HG03108 (cell line): ENCODE results near the gene ZBTB39.
"Not testable (repeated sequence)": the region's sequence is repeated elsewhere in the genome, so short reads cannot be mapped to it uniquely, and the experiment has no call there.

Experiments
- ATAC-seq: cut with Tn5 transposase; IDR thresholded peaks from one replicate; pipeline ENCODE4 v1.9.1; 2021; ENCODE audit warnings: moderate library complexity; ENCODE audit not compliant: unreplicated experiment

ZBTB39 gene

DNA sequence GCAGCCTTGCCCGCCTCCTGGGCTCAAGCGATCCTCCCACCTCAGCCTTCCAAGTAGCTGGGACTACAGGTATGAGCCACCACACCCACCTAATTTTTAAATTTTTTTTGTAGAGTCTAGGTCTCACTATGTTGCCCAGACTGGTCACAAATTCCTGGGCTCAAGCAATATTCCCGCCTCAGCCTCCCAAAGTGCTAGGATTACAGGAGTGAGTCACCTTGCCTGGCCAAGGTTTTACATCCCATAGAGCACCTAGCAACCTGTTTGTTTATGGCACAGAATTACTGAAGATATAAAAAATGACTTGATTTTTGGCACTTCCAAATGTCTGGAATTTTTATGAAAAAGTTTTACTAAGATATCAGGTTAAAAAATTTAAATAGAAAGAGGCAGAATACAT is 27.1 kb upstream of the ZBTB39 start:
- ATAC-seq: no peak

DNA sequence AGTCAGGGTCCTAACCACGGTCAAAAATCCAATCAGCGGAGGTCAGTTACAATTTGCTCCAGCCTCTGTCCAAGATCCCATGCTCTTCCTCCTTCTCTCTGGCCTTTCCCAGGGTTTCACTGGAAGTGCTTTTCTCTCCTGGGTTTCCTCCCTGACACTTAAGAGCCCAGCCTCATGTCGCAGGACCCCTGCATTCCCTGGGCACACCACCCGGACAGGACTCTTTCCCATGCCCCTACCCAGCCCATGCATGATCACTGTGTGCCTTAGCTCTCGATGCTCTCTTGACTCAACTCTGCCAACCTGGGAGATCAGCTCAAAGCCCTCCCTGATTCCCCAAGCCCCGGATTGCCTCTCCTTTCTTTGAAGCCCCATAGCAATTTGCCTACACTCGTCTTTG is 25.4 kb upstream of the ZBTB39 start:
- ATAC-seq: no peak

DNA sequence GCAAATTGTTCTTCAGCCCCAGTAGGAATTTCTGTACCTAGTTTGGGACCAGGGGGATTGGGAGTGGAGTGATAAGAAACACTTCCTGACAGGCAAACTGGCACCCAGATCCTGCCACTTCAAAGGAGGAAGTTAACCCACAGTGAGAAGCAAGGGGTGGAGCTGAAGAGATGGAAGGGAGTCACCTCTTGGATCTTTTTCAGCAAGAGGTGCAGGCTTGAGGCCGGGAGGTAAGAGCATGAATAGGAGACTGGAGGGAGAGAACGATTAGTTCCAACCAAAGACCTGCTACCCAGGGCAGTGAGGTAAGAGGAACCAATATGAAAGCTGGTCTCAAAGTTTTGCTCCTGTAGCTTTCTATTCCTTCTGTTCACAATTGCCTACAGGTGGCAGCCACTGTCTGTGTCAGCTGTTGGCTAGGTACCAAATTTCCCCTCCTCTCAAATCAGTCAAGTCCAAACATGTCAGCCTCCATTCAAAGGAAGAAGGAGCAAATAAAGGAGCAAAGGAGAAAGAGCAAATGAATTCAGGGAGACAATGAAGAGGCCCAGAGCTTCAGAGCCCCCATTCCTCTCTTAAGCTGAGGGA is 24.9 kb upstream of the ZBTB39 start:
- no peak for ATAC-seq

DNA sequence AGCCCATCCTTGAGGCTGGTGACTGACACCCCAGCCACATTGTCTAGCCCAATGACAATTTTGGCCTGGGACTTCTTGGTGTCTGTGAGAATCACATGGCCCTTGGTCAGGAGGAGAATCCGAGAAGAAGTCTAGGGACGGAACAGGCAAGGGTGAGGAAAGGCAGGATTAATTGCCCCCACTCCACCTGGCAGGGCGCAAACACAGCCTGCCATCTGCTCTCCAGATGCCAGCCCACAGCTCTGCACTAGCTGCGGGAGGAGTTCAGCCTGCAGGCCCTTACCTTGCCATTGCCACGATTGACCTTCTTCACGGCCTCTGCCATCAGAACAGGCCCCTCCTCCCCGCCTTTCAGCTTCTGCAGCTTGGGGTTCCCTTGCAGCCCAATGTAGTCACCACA is 23.1 kb upstream of the ZBTB39 start:
- no peak for ATAC-seq

DNA sequence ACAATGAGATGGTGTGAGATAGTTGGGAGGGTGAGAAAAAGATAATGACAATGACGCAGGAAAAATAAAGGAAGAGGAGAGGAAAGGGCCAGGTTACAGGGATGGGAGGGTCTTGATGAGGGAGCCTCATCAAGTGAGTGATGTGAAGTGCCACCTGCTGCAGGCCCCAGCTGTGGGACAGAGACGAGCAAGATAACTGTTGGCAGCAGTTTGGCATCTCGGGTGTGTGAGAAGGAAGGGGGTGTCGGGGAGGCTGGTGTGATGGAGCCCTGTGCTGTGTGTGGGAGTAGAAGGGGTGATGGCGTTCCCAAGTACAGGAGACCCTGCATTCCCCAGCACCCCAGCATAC is 21.4 kb upstream of the ZBTB39 start:
- no peak for ATAC-seq

DNA sequence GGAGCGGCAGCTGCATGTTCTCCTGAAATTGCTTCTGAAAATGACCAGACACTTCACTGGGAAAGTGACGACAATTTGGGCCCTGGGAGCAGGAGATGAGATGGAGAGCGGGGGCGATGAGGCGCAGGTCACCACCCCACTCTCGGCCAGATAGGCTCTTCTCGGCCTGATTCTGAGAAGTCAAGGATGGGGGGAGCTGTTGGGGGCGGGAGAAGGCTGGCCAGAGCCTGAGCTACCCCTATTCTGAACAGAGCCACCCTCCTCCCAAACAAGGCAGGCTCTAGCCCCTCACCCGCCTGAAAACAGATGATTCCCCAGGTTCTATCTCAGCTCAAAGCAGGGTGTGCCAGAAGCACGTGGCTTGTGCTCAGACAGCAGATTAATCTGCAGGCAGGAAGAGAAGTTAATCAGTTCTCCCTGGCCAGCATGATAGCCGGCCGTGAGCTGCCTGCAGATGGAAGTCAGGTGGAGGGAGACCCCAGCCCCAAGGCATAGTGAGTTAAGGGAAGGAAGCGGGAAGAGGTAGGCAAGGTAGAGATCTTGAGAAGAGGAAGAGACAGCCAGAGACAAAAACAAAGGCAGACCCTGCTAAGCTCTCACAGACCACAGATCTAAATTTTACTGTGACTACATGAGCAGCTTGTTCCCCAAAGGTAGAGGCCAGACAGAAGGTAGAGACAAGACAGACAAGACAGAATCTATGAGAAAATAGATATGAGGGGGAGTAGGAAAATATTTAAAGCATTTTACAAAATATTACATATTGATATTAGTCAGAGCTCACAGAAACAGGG is 20.9 kb upstream of the ZBTB39 start:
- no peak for ATAC-seq

DNA sequence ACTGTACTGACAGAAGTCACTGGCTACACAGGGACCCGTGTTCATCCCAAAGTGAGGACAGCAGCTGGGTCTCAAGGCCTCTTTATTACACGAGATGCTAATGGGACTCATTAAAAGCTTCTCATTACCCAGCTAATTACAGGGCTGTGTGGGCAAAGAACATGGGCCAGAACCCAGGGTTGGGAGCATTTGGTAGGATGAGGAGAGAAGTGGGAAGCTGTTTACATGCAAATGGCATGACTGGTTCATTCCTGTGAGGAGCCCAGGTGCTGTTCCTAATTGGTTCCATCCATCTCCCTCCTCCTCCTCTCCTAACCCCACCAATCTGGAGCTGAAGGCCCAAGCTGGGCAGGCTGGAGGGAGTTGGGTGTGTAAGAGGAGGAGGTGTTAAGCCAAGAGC is 18.9 kb upstream of the ZBTB39 start:
- ATAC-seq: no peak

DNA sequence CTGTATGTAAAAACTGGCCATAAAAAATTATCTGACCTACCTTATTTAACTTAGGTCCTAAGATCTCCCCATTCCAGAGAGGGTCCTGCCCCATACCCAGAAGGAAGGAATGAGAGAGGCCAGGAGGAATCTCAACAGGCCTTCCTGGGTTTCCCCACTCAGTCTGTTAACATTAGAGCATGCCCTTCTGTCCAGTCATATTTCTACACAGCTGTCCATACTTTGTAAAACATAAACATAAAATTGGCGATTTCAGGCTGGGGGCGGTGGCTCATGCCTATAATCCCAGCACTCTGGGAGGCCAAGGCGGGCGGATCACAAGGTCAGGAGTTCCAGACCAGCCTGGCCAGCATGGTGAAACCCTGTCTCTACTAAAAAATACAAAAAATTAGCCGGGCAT is 16.0 kb upstream of the ZBTB39 start:
- not testable (repeated sequence) for ATAC-seq

DNA sequence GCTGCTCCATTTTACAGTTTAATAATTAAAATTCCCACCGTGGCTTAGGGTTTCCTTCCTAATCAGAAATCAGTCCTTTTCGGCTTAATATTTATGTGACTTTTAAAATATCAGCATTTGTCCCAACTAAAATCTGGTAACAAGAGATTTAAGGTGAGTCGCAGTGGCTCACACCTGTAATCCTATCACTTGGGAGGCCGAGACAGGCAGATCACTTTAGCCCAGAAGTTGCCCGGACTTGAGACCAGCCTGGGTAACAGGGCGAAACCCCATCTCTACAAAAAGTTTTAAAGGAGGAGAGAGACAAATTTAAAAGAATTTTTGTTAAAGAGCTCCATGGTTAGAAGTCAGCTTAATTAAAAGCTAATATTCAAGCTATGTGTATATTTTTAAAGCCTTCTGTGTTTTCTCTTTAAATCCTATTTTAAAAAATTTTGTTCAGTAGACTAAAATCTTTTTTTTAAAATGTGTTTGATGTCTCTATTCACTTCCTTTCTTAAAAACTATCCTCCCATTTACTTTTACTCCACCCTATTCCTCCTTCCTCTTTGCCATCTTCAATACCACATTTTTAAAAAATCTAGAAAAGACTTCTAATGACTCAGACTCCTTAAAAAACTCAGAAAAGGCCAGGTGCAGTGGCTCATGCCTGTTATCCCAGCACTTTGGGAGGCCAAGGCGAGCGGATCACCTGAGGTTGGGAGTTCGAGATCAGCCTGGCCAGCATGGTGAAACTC is 13.8 kb upstream of the ZBTB39 start:
- no peak for ATAC-seq

DNA sequence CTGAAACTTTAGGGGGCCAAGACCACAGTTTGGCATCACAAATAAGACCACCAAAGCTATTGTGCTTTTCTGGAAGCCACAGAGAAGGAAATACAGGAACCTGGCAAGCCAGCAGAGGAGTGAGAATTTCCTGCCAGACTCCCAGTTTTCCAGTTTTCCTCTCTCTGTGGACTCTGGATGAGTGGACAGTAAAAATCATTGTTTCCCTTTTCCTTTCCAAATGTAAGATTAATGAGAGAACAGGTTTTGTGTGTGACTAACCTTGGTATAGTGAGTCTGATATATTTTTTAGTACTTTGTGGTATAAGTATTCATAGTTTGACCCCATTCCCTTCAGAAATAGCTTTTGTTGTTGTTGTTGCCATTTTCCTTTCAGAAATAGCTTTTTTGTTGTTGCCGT is 12.6 kb upstream of the ZBTB39 start:
- no peak for ATAC-seq

DNA sequence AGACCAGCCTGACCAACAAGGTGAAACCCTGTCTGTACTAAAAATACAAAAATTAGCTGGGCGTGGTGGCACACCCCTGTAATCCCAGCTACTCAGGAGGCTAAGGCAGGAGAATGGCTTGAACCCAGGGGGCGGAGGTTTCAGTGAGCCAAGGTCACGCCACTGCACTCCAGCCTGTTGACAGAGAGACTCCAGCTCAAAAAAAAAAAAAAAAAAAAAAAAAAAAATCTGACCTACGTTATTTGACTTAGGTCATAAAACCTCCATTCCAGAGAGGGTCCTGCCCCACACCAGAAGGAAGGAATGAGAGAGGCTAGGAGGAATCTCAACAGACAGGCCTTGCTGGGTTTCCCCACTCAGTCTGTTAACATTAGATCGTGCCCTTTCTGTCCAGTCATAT is 12.0 kb upstream of the ZBTB39 start:
- ATAC-seq: not testable (repeated sequence)

DNA sequence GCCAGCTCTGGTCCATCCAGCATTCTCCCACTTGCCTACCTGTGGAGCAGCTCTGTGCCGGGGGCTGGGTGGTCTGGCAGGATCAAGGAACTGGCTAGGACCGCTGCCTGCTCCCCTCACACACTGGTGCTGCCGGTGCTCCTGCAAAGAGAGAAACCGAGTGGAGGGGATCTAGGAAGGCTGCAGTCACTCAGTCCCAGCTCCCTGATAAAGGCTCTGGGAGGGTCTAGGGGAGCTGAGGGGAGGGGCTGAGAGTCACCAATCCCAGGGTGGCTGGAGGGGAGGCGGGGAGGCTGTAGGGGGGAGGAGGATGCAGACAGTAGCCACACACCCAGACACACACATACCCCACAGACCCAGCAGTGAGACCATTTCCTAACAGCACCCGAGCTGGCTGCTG is 10.0 kb upstream of the ZBTB39 start, which contains the start of gene TAC3:
TAC3 (minus strand) TSS at position 182 of the 400 bp plus-strand sequence. CDS start 732 bp downstream, outside the sequence.
- no peak for ATAC-seq

DNA sequence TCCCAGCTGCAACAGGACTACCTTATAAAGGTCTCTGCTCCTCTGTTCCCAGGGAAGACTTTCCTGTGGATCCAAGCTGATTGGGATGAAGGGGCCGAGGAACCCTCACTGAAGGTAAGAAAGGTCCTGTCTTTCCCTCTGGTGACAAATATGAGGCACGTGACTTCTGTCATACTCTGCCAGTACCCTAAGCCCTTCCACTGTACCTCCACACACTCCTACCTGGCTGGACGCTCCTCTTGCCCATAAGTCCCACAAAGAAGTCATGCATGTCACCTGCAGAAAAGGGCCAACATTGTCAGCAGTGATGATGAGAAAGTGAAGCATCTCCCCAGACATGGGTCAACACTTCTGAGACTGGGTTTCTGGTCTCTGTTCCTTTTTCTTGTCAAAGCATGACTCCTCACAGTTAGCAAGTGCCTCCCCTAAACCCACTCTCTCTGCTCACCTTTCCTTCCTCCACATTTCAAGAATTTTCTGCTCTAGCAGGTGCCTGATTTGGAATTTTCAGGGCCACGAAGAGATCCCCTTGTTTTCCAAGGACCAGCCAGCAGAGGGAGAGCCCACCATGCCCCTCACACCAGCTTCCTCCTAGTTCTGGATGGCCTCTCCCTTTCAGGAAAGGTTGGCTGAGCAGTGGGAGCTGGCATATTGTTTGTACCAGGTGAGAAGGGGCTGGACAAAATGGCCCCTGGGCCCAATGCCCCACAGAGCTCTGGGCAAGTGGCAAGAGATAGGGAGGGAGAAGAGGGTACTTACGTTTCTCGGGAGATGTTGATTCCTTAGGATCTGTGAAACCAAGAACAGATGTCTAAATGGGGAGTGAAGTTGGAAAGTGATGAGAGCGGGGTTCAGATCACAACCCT is 6.5 kb upstream of the ZBTB39 start:
- peak; percentile 87 for ATAC-seq

DNA sequence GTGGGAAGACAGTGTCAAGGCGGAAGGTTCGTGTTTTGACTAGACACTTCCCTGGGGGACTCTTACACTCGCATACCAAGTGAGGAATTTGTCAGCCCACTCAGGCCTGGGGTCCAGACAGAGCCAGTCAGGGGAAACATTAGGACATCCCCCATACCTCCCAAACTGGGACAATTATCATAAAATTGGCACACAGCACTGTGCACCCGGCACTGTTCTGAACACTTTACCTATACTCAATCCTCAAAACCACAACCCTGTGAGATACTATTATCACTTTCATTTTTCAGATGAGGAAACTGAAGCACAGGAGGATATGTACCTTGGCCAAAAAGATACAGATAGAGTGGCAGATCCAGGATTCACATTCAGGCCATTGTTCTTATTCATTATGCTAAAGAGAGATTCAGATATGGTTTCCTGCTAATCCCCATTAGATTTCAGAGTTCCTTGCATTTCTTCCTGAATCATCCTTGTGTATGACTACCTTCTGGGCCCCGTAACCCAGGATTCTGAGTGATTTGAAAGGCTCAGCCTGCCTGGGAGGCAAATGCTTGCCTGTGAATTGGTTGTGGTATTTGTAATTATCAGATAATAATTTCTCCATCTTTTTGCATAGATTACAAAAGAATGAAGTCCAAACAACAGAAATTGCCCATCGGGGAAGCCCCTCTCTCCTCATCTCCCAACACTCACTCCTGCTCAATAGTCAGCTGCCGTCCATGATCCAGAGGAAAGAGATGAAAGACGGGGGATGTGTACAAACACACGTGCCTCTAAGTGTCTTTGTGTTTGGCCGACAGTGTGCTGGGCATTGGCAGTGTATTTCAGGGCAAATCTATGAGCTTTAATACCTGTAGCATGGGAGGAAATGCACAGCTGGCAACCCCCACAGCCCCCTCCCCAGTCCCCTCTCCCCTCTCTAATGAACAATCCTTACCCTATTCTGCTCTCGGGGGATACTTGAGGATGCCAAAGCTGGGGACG is 5.4 kb upstream of the ZBTB39 start:
- ATAC-seq: no peak

DNA sequence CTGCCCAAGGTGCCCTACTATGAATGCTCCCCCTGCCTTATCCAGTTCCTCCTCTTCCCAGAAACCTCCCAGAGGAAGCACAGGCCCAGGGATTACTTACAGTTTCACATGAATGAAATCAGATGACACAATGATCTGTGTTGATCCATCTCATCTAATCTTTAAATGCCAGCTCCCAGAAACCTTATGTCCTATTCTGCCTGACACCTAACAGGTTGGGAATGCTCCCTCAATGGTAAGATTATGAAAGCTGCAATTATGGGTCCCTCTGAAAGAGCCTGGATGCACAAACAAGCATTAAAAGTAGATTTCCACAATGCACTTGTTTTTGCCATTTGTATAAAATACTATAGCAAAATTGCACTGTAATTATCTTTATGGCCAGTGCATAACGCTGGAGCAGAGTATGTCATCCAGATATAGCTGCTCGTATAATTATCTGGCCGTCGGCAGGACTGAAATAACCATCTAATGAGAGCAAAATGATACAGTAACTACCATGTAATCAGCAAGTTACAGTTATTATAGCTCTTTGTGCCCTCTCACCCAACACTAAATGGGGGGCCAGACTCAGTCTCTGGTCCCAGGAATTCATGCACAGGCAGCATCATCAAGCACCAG is 4.4 kb upstream of the ZBTB39 start:
- ATAC-seq: no peak

DNA sequence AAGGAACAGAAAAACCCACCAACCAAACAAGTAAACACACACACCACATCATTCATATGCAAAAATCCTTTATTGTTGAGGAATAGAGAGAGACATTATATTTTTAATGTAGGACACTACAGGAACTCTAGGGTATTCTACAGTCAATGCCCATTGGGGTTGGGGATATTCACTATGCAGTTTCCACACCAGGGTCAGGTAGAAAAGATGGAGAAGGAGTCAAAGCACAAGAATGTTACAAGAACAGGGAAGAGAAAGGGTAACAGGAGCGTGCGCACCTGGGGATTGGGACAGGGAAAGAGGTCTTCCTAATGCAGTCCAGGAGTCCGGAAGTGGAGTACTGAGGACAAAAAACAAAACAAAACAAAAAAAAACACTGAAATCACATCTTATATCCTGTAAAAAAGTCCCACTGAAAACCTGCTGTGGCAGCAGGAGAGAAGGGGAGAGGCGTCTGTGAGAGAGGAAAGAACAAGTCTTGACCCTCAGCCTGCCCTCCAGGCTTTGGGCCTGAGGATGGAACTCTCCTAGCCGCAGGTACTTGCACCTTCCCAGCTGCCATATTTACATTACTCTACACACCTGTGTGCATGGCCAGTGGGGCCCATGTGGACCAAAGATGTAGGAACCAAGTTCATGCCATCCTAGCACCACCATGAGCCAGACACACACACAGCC is 3.7 kb upstream of the ZBTB39 start:
- ATAC-seq: no peak

DNA sequence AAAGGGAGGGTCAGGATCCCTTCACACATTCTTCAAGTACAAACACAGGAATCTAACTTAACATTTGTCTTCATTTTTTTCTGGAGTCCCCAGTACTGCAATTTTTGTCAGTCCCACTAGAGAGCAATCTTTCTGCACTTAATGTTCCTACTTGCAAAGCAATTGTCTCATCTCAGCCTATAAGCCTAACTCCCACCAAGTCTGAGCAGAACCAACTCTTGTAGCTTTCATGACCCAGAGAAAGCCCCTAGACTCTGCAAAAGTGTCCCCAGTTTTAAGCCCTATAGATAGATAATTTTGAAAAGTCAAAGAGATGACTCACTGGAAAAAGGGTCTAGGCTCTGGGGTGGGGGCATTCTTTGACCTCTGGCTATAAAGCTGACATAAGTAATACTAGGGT is 1.8 kb upstream of the ZBTB39 start:
- ATAC-seq: no peak

DNA sequence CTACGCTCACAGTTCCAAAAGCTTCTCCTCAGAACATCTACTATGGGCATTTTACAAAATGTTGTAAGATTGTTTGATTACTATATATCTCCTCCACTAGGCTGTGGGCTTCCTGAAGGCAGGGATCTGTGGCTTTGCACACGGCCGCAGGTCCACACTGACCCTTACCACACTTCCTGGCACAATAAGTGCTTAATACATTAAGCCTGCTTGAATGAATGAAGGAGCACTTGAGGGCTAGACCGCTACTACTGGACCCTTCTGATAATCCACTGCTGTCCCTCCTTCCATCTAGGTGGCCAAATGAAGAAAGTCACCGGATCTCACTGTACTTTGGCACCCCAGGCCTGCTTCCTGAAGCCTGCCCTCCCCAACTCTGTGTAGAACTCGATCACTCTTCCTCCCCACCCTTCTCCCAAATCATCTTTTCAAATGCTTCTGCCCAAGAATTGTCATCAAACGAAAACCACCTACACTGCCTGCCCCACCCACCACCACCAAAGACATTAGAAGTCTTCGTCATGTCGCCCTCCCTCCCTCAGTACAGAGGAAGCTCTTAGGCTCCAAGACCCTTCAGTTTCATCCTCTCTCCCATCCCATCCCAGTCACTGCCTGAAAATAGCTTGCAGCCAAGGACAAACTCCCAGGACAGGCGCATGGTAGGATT is 596 bp upstream of the ZBTB39 start:
- ATAC-seq: no peak
